ENCODE measurements around the gene EFNA5.

Gene EFNA5

GRCh38 chr5:107636555-107636954 lies 34.2 kb downstream of the EFNA5 start:
- no peak for DNase-seq

DNA sequence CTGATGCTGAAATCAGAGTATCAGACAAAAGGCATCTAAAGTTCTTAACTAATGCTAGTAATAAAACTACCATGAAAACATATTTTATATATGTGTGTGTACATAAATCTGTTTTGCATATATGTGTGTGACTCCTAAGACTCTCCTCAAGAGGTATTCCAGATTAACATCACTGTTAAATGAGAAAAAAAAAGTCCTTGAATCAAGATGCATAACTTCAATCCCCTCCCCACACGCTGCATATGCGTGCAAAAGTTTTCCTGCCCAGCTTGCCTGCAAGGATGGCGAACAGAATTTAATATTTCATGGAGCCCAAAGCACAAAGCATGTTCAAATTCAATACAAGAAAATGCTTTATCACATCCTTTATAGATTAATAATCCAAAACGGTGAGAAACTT lies 34.7 kb downstream of the EFNA5 start:
- DNase-seq: no peak

DNA sequence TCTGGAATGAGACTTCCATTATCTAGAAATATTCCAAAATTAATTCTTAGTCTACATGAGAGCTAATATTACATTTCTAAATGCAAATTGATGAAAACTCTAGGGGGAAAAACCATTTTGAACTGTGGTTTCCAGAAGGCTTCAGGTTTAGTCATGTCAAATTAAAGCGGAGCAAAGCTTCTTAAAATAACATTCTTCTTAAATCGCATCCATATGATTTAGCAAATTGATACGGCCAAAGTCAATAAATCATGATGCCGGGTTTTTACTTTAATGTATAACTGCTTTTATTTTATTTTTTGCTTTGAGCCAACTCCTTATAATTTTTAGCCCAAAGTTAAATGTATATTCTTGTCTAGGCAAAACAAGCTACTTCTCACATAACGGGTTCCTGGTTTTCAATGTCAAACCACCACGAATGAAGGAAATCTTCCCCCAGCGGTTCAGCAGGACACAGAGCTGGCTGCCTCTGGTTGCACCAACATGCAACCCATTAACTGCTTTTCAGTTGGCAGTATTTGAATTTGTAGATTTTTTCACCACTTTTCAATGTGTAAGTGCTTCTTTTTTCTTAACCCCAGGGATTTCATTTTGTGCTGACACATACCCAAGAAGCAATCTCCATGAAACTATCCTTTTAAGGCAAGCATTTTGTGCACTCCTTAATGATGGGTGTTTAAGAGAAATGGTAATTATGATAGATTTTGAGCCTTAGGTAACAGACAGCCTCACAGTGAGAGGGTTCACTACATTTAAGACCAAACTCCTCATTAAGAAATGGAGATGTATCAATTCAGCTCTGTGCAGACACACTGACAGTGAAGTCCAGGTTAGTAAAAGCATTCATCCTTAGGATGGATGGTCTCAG lies 35.5 kb downstream of the EFNA5 start:
- DNase-seq: no peak

- no peak for DNase-seq
Measured at GRCh38 chr5:107633171-107633901, 37.4 kb downstream of the EFNA5 start.

- DNase-seq: no peak
Measured at GRCh38 chr5:107631805-107632362, 38.9 kb downstream of the EFNA5 start.

- no peak for DNase-seq
Measured at GRCh38 chr5:107630184-107630583, 40.6 kb downstream of the EFNA5 start.

- DNase-seq: no peak
Measured at GRCh38 chr5:107624235-107624634, 46.5 kb downstream of the EFNA5 start.

- DNase-seq: no peak
Measured at GRCh38 chr5:107621089-107621488, 49.6 kb downstream of the EFNA5 start.

- no peak for DNase-seq
Measured at GRCh38 chr5:107619781-107620180, 51.0 kb downstream of the EFNA5 start.

- DNase-seq: no peak
Measured at GRCh38 chr5:107618242-107618641, 52.5 kb downstream of the EFNA5 start.

GRCh38 chr5:107617052-107617451 lies 53.7 kb downstream of the EFNA5 start:
- DNase-seq: no peak

- no peak for DNase-seq
Measured at GRCh38 chr5:107616213-107616612, 54.5 kb downstream of the EFNA5 start.

- no peak for DNase-seq
Measured at GRCh38 chr5:107615299-107615817, 55.4 kb downstream of the EFNA5 start.

GRCh38 chr5:107612541-107612940 lies 58.2 kb downstream of the EFNA5 start:
- DNase-seq: no peak

GRCh38 chr5:107610798-107611197 lies 59.9 kb downstream of the EFNA5 start:
- no peak for DNase-seq

GRCh38 chr5:107607671-107608345 lies 62.9 kb downstream of the EFNA5 start:
- DNase-seq: no peak

- no peak for DNase-seq
Measured at GRCh38 chr5:107607196-107607595, 63.5 kb downstream of the EFNA5 start.

- DNase-seq: no peak
Measured at GRCh38 chr5:107605596-107606125, 65.1 kb downstream of the EFNA5 start.

DNA sequence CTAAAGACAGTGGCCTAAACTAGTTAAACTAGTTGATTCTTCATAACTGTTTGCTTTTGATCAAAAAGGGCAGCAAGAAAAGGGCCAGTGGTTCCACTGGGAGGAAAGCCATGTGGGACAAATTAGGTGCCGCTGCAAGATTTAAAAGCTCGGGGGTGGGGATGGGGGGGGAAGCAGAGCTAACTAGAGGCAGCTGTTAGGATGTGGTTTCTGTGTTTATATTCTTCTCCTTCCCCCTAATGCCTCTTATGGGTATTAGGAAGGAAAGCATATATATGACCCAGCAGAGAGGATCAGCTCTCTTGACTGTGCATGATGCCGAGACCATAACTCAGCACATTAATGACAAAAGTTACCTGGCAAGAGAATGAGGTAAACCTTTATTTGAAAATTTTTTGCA lies 65.7 kb downstream of the EFNA5 start:
- no peak for DNase-seq

DNA sequence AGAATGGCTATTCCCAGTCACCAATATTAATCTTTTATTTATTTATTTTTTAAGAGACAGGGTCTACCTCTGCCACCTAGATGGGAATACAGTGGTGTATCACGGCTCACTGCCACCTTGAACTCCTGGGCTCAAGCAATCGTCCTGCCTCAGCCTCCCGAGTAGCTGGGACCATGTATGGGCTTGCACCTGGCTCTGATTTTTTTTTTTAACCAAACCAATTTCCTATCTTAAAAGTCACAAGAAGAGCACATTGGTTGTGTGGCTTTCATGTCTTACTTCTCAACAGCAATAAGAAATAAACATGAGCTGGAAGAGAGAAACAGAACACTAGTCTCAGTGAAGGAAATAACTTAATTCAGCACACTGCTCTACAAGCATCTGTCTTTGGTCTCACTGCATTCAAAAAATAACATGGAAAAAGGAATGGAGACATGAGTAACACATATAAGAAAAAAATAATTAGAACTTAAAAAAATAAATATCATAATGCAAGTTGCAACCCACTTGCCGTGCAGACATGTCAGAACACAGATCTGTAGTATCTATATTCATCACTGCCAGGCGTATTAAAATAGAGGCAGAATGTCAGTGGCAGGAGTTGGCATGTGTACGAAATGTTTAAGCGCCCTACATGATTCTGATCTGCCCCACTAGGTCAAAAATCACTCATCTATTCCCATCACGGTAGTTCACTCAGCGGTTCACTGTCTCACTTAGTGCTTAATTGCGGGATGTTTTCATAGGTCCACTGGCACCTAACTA lies 66.4 kb downstream of the EFNA5 start:
- DNase-seq: no peak

DNA sequence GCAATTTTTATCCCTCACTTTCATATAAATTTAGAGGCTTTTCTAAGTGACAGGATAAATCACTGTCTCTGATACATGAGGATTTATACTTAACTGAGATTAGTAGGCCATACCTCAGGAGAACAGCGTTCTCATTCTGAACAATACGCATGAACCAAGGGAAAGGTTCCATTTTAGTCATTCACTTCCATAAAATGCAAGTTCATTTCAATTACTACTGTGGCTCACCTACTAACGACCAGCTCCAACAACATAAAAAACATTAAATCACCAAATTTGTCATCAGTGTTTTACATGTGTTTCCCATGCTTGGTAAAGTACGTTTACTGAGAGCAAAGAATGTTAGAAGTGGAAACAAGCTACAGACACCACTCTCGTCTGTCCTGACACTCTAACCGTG lies 67.4 kb downstream of the EFNA5 start:
- no peak for DNase-seq

DNA sequence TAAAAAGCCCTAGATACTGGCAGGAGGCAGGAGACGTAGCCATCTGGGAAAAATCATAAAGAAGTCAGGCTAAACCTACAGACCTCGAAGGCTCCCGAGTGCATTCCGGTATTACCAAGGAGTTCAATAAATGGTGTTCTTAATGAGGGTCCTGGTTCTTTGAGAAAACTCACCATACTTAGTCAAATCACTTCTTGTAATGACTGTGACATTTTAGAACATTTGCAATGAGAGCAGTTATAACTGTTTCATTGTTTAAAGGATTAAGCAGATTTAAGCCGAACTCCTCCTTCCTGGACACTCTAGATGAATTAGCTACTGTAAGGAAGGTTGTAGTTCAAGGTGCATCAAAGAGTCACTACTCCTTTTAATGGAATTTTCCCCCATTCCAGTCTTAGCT lies 67.8 kb downstream of the EFNA5 start:
- no peak for DNase-seq

Measured in NCI-H2107 (cell line).